ENCODE results near the gene TRAPPC12.
"Not testable (repeated sequence)": the region's sequence is repeated elsewhere in the genome, so short reads cannot be mapped to it uniquely, and the experiment has no call there.

The TRAPPC12 gene

DNA sequence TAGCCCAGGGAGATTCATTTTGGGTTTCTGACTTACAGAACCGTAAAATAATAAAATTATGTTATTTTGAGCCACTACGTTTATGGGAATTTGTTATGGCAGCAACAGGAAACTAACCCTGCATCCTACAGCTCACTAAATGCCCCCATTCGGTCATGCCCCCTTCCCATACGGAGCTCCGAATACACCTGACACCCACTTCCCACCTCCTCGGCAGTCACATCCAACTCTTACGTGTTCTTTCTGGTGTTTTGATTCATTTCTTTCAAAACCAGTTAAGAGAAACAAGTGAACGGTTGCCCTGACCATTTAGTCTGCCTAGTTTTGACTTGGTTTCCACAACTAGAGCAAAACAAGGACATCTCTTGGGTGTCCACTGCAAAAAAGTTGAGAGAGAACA, 21.6 kb upstream of the TRAPPC12 start:
- Histone ChIP-seq H3K4me3 (no peak overlapping the region), H3K36me3 (peaks cover 20 to 37% (median 33%) of the 10 kb centered on the region in 11 experiments), H4K20me1 (peaks cover 0 to 44% (median 37%) of the 10 kb centered on the region in 11 experiments; a peak in 16 of 22 replicates), H3K27me3 (no peaks in the 10 kb centered on the region), H3K4me2 (peak overlapping the region; percentile 55 to 78 (median 66)), H3K4me1 (peaks cover 41 to 53% (median 48%) of the 10 kb centered on the region in 10 experiments), H3K9me3 (replicated peaks in 1 of 11) (peaks cover 0 to 6% (median 3%) of the 10 kb centered on the region in 11 experiments; a peak in 13 of 22 replicates), H3K27ac (peak overlapping the region; percentile 21 to 76 (median 61); a peak in 17 of 22 replicates), H3K9ac (peak overlapping the region in 4 of 11 experiments; percentile 6 to 51 (median 43); a peak in 4 of 22 replicates)
- TF ChIP-seq Cebpa-rat (IDR thresholded peaks at IDR 0.05), result no peak

GRCh38 chr2:3361518-3362389, 17.7 kb upstream of the TRAPPC12 start:
- no peak for TF ChIP-seq Cebpa-rat (IDR thresholded peaks at IDR 0.05)
- H3K9me3 ChIP-seq (replicated peaks in 1 of 11), result peaks cover 0 to 4% (median 0%) of the 10 kb centered on the region in 11 experiments; a peak in 1 of 22 replicates
- H3K27me3 ChIP-seq, result no peaks in the 10 kb centered on the region
- H3K36me3 ChIP-seq, result peaks cover 0 to 5% (median 0%) of the 10 kb centered on the region in 11 experiments; a peak in 5 of 22 replicates
- H3K4me2 ChIP-seq, result peak overlapping the region in 10 of 11 experiments; percentile 66 to 84 (median 78); a peak in 17 of 22 replicates
- no peak overlapping the region for H3K4me3 ChIP-seq
- H3K4me1 ChIP-seq, result peaks cover 47 to 60% (median 57%) of the 10 kb centered on the region in 10 experiments
- peaks cover 0 to 60% (median 35%) of the 10 kb centered on the region in 11 experiments; a peak in 16 of 22 replicates for H4K20me1 ChIP-seq
- H3K27ac ChIP-seq, result peak overlapping the region in 2 of 11 experiments; percentile 4 to 28; a peak in 3 of 22 replicates
- peak overlapping the region in 1 of 11 experiments; percentile 51; a peak in 3 of 22 replicates for H3K9ac ChIP-seq

DNA sequence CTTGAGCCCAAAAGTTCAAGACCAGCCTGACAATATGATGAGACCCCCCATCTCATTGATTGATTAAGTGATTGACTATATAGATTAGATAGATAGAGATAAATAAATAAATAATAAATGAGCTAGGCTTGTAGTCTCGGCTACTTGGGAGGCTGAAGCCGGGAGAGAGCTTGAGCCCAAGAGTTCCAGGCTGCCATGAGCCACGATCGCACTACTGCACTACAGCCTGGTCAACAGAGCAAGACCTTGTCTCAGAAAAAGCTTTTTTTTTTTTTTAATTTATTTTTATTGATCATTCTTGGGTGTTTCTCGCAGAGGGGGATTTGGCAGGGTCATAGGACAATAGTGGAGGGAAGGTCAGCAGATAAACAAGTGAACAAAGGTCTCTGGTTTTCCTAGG, 14.3 kb upstream of the TRAPPC12 start:
- Histone ChIP-seq H3K4me1 (peaks cover 27 to 42% (median 39%) of the 10 kb centered on the region in 10 experiments), H3K4me2 (no peak overlapping the region), H3K9ac (no peak overlapping the region), H3K9me3 (replicated peaks in 1 of 11) (peaks cover 9 to 32% (median 22%) of the 10 kb centered on the region in 11 experiments; a peak in 20 of 22 replicates), H3K27ac (no peak overlapping the region), H3K4me3 (no peak overlapping the region), H3K36me3 (peaks cover 5 to 22% (median 16%) of the 10 kb centered on the region in 11 experiments; a peak in 17 of 22 replicates), H3K27me3 (no peaks in the 10 kb centered on the region), H4K20me1 (peaks cover 0 to 52% (median 29%) of the 10 kb centered on the region in 11 experiments; a peak in 16 of 22 replicates)
- no peak for TF ChIP-seq Cebpa-rat (IDR thresholded peaks at IDR 0.05)

DNA sequence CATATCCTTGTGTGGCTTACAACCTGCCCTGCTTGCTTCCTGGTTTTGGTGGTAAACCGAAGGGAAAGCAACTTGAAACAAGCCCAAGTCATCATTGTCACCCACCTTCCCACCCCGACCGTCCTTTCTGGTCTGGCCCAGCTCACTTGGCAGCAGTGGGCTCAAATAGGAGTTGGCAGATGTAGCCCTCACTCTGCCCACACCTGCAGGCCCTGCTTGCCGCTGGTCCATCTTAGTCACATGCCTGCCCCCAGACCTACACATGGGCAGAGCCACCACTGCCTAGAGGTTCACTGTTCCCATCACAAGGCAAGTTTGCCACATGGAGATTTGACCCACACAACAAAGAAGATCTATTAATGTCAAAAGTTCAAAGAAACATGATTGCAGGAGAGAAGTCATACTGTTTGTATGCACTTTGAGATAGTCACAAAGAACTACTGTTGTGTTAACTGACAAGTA, 11.2 kb upstream of the TRAPPC12 start:
- Histone ChIP-seq H4K20me1 (peaks cover 0 to 22% (median 3%) of the 10 kb centered on the region in 11 experiments; a peak in 10 of 22 replicates), H3K4me3 (no peak overlapping the region)
- TF ChIP-seq Cebpa-rat (IDR thresholded peaks at IDR 0.05), result no peak

DNA sequence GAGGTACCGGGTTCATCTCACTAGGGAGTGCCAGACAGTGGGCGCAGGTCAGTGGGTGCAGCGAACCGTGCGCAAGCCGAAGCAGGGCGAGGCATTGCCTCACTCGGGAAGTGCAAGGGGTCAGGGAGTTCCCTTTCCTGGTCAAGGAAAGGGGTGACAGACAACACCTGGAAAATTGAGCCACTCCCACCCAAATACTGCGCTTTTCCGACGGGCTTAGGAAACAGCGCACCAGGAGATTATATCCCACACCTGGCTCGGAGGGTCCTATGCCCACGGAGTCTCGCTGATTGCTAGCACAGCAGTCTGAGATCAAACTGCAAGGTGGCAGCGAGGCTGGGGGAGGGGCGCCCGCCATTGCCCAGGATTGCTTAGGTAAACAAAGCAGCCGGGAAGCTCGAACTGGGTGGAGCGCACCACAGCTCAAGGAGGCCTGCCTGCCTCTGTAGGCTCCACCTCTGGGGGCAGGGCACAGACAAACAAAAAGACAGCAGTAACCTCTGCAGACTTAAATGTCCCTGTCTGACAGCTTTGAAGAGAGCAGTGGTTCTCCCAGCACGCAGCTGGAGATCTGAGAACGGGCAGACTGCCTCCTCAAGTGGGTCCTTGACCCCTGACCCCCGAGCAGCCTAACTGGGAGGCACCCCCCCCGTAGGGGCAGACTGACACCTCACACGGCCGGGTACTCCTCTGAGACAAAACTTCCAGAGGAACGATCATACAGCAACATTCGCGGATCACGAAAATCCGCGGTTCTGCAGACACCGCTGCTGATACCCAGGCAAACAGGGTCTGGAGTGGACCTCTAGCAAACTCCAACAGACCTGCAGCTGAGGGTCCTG, 9.9 kb upstream of the TRAPPC12 start:
- peaks cover 5 to 22% (median 16%) of the 10 kb centered on the region in 11 experiments; a peak in 17 of 22 replicates for H3K36me3 ChIP-seq
- H3K9ac ChIP-seq, H3K4me3 ChIP-seq, H3K27me3 ChIP-seq, H3K27ac ChIP-seq, H3K4me2 ChIP-seq: not testable (repeated sequence)
- H3K4me1 ChIP-seq, result peaks cover 0 to 10% (median 8%) of the 10 kb centered on the region in 10 experiments; a peak in 13 of 20 replicates
- H3K9me3 ChIP-seq (replicated peaks in 1 of 11), result peaks cover 9 to 32% (median 22%) of the 10 kb centered on the region in 11 experiments; a peak in 20 of 22 replicates
- H4K20me1 ChIP-seq, result peaks cover 0 to 11% (median 0%) of the 10 kb centered on the region in 11 experiments; a peak in 3 of 22 replicates

More for the DNA sequence above, 11.2 kb upstream of the TRAPPC12 start:
- H3K4me2 ChIP-seq, result no peak overlapping the region
- no peaks in the 10 kb centered on the region for H3K27me3 ChIP-seq
- no peak overlapping the region for H3K27ac ChIP-seq
- peaks cover 5 to 22% (median 16%) of the 10 kb centered on the region in 11 experiments; a peak in 17 of 22 replicates for H3K36me3 ChIP-seq
- H3K9me3 ChIP-seq (replicated peaks in 1 of 11), result peaks cover 9 to 32% (median 22%) of the 10 kb centered on the region in 11 experiments; a peak in 20 of 22 replicates
- peaks cover 2 to 12% (median 10%) of the 10 kb centered on the region in 10 experiments for H3K4me1 ChIP-seq
- H3K9ac ChIP-seq, result no peak overlapping the region

DNA sequence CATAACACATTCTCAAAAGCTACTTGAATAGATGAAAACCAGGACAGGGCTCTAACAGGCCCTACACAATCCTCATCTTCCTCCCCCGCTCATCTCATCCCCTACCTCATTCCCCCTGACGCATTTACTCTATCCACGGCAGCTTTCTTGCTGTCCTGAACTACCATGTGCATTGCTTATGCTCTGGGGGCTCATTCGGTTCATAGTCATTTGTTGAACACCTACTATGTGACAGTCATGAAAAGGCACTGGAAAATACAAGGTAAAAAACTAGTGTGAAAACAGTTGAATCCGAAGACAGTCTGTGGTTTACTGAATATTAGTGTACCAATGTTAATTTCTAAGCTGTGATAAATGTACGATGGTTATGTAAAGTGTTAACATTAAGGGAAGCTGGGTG, 2.7 kb upstream of the TRAPPC12 start:
- Histone ChIP-seq H3K4me1 (peaks cover 35 to 45% (median 40%) of the 10 kb centered on the region in 10 experiments), H4K20me1 (no peaks in the 10 kb centered on the region)

GRCh38 chr2:3377279-3377611, 2.2 kb upstream of the TRAPPC12 start:
- TF ChIP-seq Cebpa-rat (IDR thresholded peaks at IDR 0.05), result no peak
- no peaks in the 10 kb centered on the region for H4K20me1 ChIP-seq
- H3K9me3 ChIP-seq (replicated peaks in 1 of 11), result no peaks in the 10 kb centered on the region
- peaks cover 35 to 45% (median 40%) of the 10 kb centered on the region in 10 experiments for H3K4me1 ChIP-seq
- H3K36me3 ChIP-seq, result peaks cover 4 to 23% (median 14%) of the 10 kb centered on the region in 11 experiments; a peak in 18 of 22 replicates
- peak overlapping the region; percentile 72 to 89 (median 85) for H3K9ac ChIP-seq
- peak overlapping the region; percentile 45 to 94 (median 88); a peak in 21 of 22 replicates for H3K27ac ChIP-seq
- H3K4me3 ChIP-seq, result peak overlapping the region; percentile 75 to 97 (median 85)
- no peaks in the 10 kb centered on the region for H3K27me3 ChIP-seq
- peak overlapping the region; percentile 84 to 97 (median 95) for H3K4me2 ChIP-seq

More for the DNA sequence above, 2.7 kb upstream of the TRAPPC12 start:
- H3K9me3 ChIP-seq (replicated peaks in 1 of 11), result no peaks in the 10 kb centered on the region
- H3K4me3 ChIP-seq, result peak overlapping the region; percentile 75 to 97 (median 85)
- no peaks in the 10 kb centered on the region for H3K27me3 ChIP-seq
- peak overlapping the region; percentile 84 to 97 (median 95) for H3K4me2 ChIP-seq
- peaks cover 4 to 18% (median 11%) of the 10 kb centered on the region in 11 experiments; a peak in 15 of 22 replicates for H3K36me3 ChIP-seq
- H3K9ac ChIP-seq, result peak overlapping the region; percentile 72 to 89 (median 85); a peak in 21 of 22 replicates
- peak overlapping the region; percentile 45 to 94 (median 88); a peak in 21 of 22 replicates for H3K27ac ChIP-seq
- TF ChIP-seq Cebpa-rat (IDR thresholded peaks at IDR 0.05), result no peak

Measured in BLaER1 treated with 17β-estradiol and CSF1 and Interleukin-3, amounts not matched to agents 10 nM and 100 nM (cell line).